Osteocyte (in vitro differentiated cells): ENCODE results near the gene LDHAL6B. TPM values are rescaled to one million over a fixed set of nuclear protein-coding genes. Genes with fewer than 3 reads are reported as not detected.
A peak's percentile ranks its signal among the peaks of the same experiment; 100 is the strongest.

ENCODE experiments used
- DNase-seq: peaks from one replicate; pipeline ENCODE4 v3.0.0; 2021; ENCODE audit warnings: mixed read lengths; ENCODE audit not compliant: unreplicated experiment; ENCODE audit errors: extremely low spot score
- H3K27ac Mint-ChIP-seq: one replicate; pipeline ENCODE4 v1.8.0; 2021; ENCODE audit warnings: mild to moderate bottlenecking, mixed read lengths; ENCODE audit not compliant: unreplicated experiment
- H3K27me3 Mint-ChIP-seq: one replicate; pipeline ENCODE4 v1.8.0; 2021; ENCODE audit warnings: mixed read lengths; ENCODE audit not compliant: unreplicated experiment
- H3K36me3 Mint-ChIP-seq: one replicate; pipeline ENCODE4 v1.8.0; 2021; ENCODE audit warnings: mixed read lengths; ENCODE audit not compliant: unreplicated experiment
- H3K4me1 Mint-ChIP-seq: one replicate; pipeline ENCODE4 v1.8.0; 2021; ENCODE audit warnings: mixed read lengths; ENCODE audit not compliant: unreplicated experiment
- H3K4me3 Mint-ChIP-seq: one replicate; pipeline ENCODE4 v1.8.0; 2021; ENCODE audit warnings: mild to moderate bottlenecking, moderate library complexity, mixed read lengths; ENCODE audit not compliant: unreplicated experiment
- H3K9me3 Mint-ChIP-seq: one replicate; pipeline ENCODE4 v1.8.0; 2021; ENCODE audit warnings: mixed read lengths; ENCODE audit not compliant: unreplicated experiment
- total RNA-seq: library from RNA; stranded (reverse); gene quantifications from 2 replicates; pipeline ENCODE4 v1.2.1, GENCODE V29; 2021
- TF ChIP-seq, protein P1 (sequence below): fragments of 200-600 bp; sonication (generic); IDR thresholded peaks from 2 replicates; pipeline ENCODE4 v1.5.0; 2021; ENCODE audit warnings: antibody characterized with exemption, mild to moderate bottlenecking, moderate library complexity

Gene LDHAL6B
- total RNA-seq, 1 donor from 2014 or later, result not detected

DNA sequence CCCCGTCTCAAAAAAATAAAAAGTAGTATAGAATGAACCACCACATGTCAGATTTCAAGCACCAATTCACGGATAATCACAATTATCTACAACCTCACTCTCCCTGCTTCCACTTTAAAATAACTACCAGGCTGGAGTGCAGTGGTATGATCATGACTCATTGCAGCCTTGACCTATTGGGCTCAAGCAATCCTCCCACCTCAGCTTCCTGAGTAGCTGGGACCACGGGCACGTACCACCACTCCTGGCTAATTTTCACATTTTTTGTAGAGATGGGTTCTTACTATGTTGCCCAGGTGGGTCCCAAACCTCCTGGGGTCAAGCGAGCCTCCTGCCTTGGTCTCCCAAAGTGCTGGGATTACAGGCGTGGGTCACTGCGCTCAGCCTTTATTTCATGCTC lies 38.1 kb upstream of the LDHAL6B start:
- Mint-ChIP-seq H3K4me1 (peaks cover 35% of the 10 kb centered on the region), H3K36me3 (peaks cover 23% of the 10 kb centered on the region), H3K4me3 (no peak overlapping the region), H3K9me3 (no peaks in the 10 kb centered on the region), H3K27me3 (no peaks in the 10 kb centered on the region), H3K27ac (no peak overlapping the region)
- TF ChIP-seq, protein P1, sequence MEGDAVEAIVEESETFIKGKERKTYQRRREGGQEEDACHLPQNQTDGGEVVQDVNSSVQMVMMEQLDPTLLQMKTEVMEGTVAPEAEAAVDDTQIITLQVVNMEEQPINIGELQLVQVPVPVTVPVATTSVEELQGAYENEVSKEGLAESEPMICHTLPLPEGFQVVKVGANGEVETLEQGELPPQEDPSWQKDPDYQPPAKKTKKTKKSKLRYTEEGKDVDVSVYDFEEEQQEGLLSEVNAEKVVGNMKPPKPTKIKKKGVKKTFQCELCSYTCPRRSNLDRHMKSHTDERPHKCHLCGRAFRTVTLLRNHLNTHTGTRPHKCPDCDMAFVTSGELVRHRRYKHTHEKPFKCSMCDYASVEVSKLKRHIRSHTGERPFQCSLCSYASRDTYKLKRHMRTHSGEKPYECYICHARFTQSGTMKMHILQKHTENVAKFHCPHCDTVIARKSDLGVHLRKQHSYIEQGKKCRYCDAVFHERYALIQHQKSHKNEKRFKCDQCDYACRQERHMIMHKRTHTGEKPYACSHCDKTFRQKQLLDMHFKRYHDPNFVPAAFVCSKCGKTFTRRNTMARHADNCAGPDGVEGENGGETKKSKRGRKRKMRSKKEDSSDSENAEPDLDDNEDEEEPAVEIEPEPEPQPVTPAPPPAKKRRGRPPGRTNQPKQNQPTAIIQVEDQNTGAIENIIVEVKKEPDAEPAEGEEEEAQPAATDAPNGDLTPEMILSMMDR, result no peak
- DNase-seq, result no peak

DNA sequence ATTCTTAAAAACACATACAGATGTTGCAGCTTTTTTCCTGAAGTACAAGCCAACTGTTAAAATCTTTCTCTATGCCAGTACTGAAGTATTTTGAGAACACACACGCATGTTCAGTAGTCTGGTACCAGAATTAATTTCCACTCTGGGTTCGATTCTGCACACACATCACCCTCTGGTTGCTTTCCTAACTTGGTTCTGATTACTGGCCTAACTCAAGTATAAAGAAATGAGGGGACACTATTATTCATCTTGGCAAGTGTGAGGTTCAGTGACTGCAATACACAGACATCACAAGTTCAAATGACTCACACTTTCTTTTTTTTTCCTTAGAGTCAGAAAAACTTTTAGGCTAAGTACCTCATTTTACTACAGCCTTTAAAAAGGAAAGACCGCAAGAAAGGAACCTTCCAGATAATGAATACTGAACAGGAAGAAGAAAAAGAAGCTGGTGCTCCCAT lies 37.4 kb upstream of the LDHAL6B start:
- DNase-seq, result no peak
- H3K9me3 Mint-ChIP-seq, result no peaks in the 10 kb centered on the region
- TF ChIP-seq, protein P1, result no peak
- H3K27ac Mint-ChIP-seq, result peak overlapping the region; percentile 91
- H3K27me3 Mint-ChIP-seq, result no peaks in the 10 kb centered on the region
- H3K36me3 Mint-ChIP-seq, result peaks cover 23% of the 10 kb centered on the region
- H3K4me1 Mint-ChIP-seq, result peaks cover 35% of the 10 kb centered on the region
- H3K4me3 Mint-ChIP-seq, result no peak overlapping the region

DNA sequence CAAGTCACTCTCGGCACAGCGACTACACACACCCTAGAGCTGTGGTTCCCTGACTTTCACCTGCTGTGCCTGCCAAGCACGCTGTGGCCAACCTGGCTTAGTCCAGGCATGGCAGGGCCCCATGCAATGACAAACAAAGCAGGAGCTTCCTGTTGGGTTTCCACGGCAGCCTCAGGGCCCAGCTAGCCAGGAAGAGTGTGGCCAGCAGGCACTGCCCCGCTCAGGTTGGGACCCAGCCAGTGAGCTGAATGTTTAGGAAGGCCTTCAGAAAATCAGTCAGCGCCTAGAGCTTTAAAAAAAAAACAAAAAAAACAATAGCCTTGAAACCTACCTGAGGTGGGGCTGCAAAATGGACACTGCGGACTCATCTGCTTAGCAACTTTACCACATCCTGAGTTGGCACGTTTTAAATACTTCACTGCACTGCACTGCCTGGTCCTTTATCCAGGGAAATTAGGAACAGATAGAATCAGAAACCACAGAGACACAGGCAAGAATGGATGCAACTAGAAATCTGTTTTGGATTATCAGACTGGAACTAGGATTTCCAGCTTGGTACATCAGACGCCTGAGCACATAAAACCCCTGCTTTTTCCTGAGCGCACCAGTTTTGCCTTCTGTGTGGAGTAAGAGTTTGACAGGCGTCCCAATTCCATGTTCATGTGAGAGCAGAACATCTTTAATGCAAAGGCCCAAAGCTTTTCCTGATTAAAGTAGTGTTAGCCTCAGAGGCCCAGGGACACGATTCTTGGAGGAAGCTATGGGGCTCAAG lies 36.2 kb upstream of the LDHAL6B start:
- no peaks in the 10 kb centered on the region for H3K27me3 Mint-ChIP-seq
- TF ChIP-seq, protein P1, result no peak

DNA sequence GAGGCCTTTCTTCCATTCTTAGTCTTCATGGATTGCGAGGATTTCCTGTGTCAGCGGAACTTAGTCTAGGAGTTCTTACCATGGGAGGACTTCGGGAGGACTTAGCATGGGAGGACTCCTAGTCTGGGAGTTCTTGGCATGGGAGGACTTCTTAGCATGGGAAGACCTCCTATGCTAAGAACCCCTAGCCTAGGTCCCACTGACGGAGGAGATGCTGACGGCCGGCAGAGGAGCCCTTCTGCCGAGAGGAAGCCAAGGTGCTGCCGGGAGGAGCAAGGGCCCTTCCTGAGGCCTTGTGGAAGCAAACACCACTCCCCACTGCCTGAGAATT lies 35.6 kb upstream of the LDHAL6B start:
- no peaks in the 10 kb centered on the region for H3K27me3 Mint-ChIP-seq
- DNase-seq, result no peak
- H3K36me3 Mint-ChIP-seq, result peaks cover 20% of the 10 kb centered on the region
- H3K9me3 Mint-ChIP-seq, result no peaks in the 10 kb centered on the region
- H3K27ac Mint-ChIP-seq, result peak overlapping the region; percentile 91
- no peak overlapping the region for H3K4me3 Mint-ChIP-seq
- TF ChIP-seq, protein P1, result no peak
- peaks cover 41% of the 10 kb centered on the region for H3K4me1 Mint-ChIP-seq

More for the DNA sequence above, 36.2 kb upstream of the LDHAL6B start:
- DNase-seq, result no peak
- Mint-ChIP-seq H3K4me3 (no peak overlapping the region), H3K36me3 (peaks cover 20% of the 10 kb centered on the region), H3K4me1 (peaks cover 43% of the 10 kb centered on the region), H3K27ac (peak overlapping the region; percentile 91), H3K9me3 (no peaks in the 10 kb centered on the region)

DNA sequence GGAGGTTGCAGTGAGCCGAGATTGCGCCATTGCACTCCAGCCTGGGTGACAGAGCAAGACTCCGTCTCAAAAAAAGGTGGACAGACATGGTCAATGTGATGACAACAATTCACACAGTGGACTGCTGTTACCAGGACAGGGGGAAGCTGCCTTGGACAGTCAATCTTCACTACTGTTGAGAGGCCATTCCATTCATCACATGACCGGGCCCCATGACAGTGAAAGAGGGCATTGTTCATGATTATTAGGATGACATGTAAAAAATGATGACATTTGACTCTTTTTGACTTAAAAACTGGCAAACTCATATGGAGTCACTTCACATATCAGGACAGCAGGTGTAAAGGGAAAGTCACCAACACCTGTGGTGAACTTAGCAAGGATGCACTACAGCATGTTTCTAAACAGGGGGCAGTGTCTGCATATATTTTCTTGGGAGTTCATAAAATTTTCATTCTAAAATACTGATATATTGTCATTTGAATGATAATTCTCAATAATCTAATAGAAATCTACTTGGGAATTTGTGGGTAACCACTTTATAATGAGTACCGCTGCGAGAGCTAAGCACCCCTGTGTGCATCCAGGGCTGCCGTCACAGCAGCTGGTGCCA lies 34.2 kb upstream of the LDHAL6B start:
- Mint-ChIP-seq H3K4me1 (peaks cover 37% of the 10 kb centered on the region), H3K27me3 (no peaks in the 10 kb centered on the region), H3K4me3 (no peak overlapping the region), H3K27ac (no peak overlapping the region), H3K36me3 (peaks cover 25% of the 10 kb centered on the region), H3K9me3 (no peaks in the 10 kb centered on the region)
- no peak for DNase-seq
- TF ChIP-seq, protein P1, result peak; percentile 27
